HCT116 (cell line): Measurements from ENCODE around the gene ACOT12. TPM values are rescaled to one million over a fixed set of nuclear protein-coding genes. Genes with fewer than 3 reads are reported as not detected.

Experiments
- ATAC-seq: fragments of 200-7000 bp; cut with Tn5 transposase; 2 replicates; pipeline ENCODE4 v1.9.1; 2020; ENCODE audit warnings: mild to moderate bottlenecking, moderate library complexity
- BruUV-seq: library from RNA; stranded (reverse); fragments of 400-500 nt; replicated peaks from 2 replicates; lab custom pipeline; 2021; lab: Mats Ljungman, UMichigan
- CTCF ChIA-PET: fragments of 300-600 bp; sonication (Branson Sonifier 250); formaldehyde crosslinking; loops from one replicate; lab custom pipeline; 2021; ENCODE audit warnings: antibody characterized with exemption; lab: Charles Lee
- POLR2A ChIA-PET: fragments of 300-600, 350-600 bp; sonication (Branson Sonifier 250); formaldehyde crosslinking; loops from one replicate; lab custom pipeline; 2021; ENCODE audit warnings: antibody characterized with exemption; lab: Charles Lee
- RAD21 ChIA-PET, 2 experiments: fragments of 300-600 bp; sonication (Branson Sonifier 250); formaldehyde crosslinking; loops; one replicate each; lab custom pipeline; 2023; ENCODE audit warnings: low total read pairs in 2 of 2; ENCODE audit not compliant: uncharacterized antibody in 2 of 2, unreplicated experiment in 2 of 2, low non-redundant PET in 1 of 2; lab: Charles Lee
- DNase-seq: peaks from one replicate; pipeline ENCODE4 v3.0.0-alpha.2; 2010; ENCODE audit warnings: low read depth, low spot score
- H2AFZ ChIP-seq: fragments of 200-600 bp; shearing (Covaris generic), sonication (generic); 2 replicates; pipeline ENCODE4 v1.6.1; 2017; ENCODE audit warnings: low read depth, mixed run types, mixed read lengths, antibody characterized with exemption, low read length; ENCODE audit not compliant: poor library complexity, severe bottlenecking
- H3K27ac ChIP-seq: 2 replicates; pipeline ENCODE4 v1.5.1; 2012; ENCODE audit warnings: low read depth, low read length
- H3K27me3 ChIP-seq: fragments of 200-600 bp; sonication (generic); 2 replicates; pipeline ENCODE4 v1.6.1; 2016; ENCODE audit warnings: mixed run types, low read length, mixed read lengths; ENCODE audit not compliant: insufficient read depth
- H3K36me3 ChIP-seq, 2 experiments: fragments of 200-500 bp in 1 of 2; fragments of 200-600 bp in 1 of 2; sonication (Bioruptor generic) in 1 of 2; sonication (generic) in 1 of 2; 2 replicates each; pipeline versions ENCODE4 v1.5.1 to v1.6.1; 2014 to 2016; ENCODE audit warnings: low read length in 2 of 2, inconsistent platforms in 1 of 2, mixed read lengths in 1 of 2, mixed run types in 1 of 2; ENCODE audit not compliant: insufficient read depth in 2 of 2, control insufficient read depth in 1 of 2
- H3K4me1 ChIP-seq, 2 experiments: fragments of 200-600 bp in 1 of 2; sonication (generic) in 1 of 2; 2 replicates each; pipeline versions ENCODE4 v1.5.1 to v1.6.1; 2012 to 2017; ENCODE audit warnings: low read length in 2 of 2, inconsistent platforms in 1 of 2, mild to moderate bottlenecking in 1 of 2, mixed read lengths in 1 of 2, mixed run types in 1 of 2, moderate library complexity in 1 of 2; ENCODE audit not compliant: insufficient read depth in 2 of 2, control insufficient read depth in 1 of 2
- H3K4me2 ChIP-seq: fragments of 200-600 bp; sonication (generic); 2 replicates; pipeline ENCODE4 v1.6.1; 2017; ENCODE audit warnings: mixed run types, low read length, mixed read lengths
- H3K4me3 ChIP-seq, 2 experiments: fragments of 200-600 bp in 1 of 2; sonication (generic) in 1 of 2; replicated peaks in 1 of 2; 2 replicates each; pipeline ENCODE4 v1.5.1; 2011 to 2016; ENCODE audit warnings: low read length in 2 of 2, control low read depth in 1 of 2, low read depth in 1 of 2, mild to moderate bottlenecking in 1 of 2, mixed read lengths in 1 of 2, mixed run types in 1 of 2
- H3K79me2 ChIP-seq: fragments of 200-600 bp; sonication (generic); 2 replicates; pipeline ENCODE4 v1.6.1; 2017; ENCODE audit warnings: mild to moderate bottlenecking, mixed run types, low read length, moderate library complexity, mixed read lengths; ENCODE audit not compliant: insufficient read depth
- H3K9ac ChIP-seq: fragments of 200-600 bp; sonication (generic); 2 replicates; pipeline ENCODE4 v1.6.1; 2016; ENCODE audit warnings: low read length, mixed read lengths
- H3K9me2 ChIP-seq: fragments of 200-600 bp; sonication (generic), shearing (Covaris generic); 2 replicates; pipeline ENCODE4 v1.6.1; 2017; ENCODE audit warnings: mixed run types, mild to moderate bottlenecking, moderate library complexity; ENCODE audit not compliant: insufficient read depth
- H3K9me3 ChIP-seq, 2 experiments: fragments of 200-500 bp in 1 of 2; fragments of 200-600 bp in 1 of 2; sonication (Bioruptor generic) in 1 of 2; sonication (generic) in 1 of 2; 2 replicates each; pipeline ENCODE4 v1.6.1; 2014 to 2017; ENCODE audit warnings: low read length in 2 of 2, mixed read lengths in 2 of 2, inconsistent platforms in 1 of 2, low read depth in 1 of 2, mild to moderate bottlenecking in 1 of 2, mixed run types in 1 of 2, moderate library complexity in 1 of 2; ENCODE audit not compliant: control insufficient read depth in 1 of 2, insufficient read depth in 1 of 2
- H4K20me1 ChIP-seq: fragments of 200-600 bp; sonication (generic), shearing (Covaris generic); 2 replicates; pipeline ENCODE4 v1.6.1; 2017; ENCODE audit warnings: mixed run types, mild to moderate bottlenecking, moderate library complexity; ENCODE audit not compliant: insufficient read depth
- RAD21 ChIP-seq: IDR thresholded peaks from 2 replicates; pipeline ENCODE4 v1.6.1; 2012; ENCODE audit warnings: low read depth, mild to moderate bottlenecking
- REST ChIP-seq: IDR thresholded peaks from 2 replicates; pipeline ENCODE4 v1.6.1; 2012; ENCODE audit warnings: low read depth
- SIN3A ChIP-seq: IDR thresholded peaks from 2 replicates; pipeline ENCODE4 v1.6.1; 2012; ENCODE audit warnings: low read depth
- intact Hi-C: fragments of 100-400 bp; cut with micrococcal nuclease; formaldehyde crosslinking; loops from 2 replicates; pipeline ENCODE4 v1.10.0; 2022
- total RNA-seq: library from RNA; stranded (reverse); gene quantifications from one replicate; pipeline ENCODE4 v1.2.1, GENCODE V29; 2021; ENCODE audit not compliant: unreplicated experiment
- TF ChIP-seq, protein P1 (sequence below), 3 experiments: fragments of 200-600 bp in 1 of 3; sonication (generic) in 1 of 3; IDR thresholded peaks in 2 of 3; conservative IDR thresholded peaks in 1 of 3; 2 replicates each; pipeline ENCODE4 v1.5.1; 2012 to 2017; ENCODE audit warnings: low read depth in 2 of 3, low read length in 2 of 3, antibody characterized with exemption in 1 of 3, borderline replicate concordance in 1 of 3, control low read depth in 1 of 3, mild to moderate bottlenecking in 1 of 3, mixed read lengths in 1 of 3, mixed run types in 1 of 3, moderate library complexity in 1 of 3; ENCODE audit not compliant: insufficient read depth in 1 of 3

The ACOT12 gene
- total RNA-seq, 1 experiment from 2014 or later: not detected

DNA sequence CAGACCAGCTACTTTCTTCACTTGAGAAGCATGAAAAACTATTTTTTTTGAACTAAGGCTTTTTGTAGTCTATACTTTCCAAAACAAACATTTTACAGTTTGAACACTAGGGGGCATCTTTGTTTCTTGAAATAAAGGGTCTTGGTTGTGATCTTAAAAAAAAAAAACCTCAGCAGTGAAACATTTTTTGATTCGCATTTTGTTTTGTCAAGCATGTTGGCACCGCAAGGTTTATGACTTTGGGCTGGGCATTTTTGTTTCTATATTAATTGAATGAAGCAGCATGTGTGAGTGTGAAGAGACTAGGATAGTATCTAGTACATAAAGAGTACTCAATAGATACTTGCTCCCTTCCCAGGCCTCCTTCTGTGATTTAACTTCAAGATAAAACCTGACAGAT, 31.6 kb upstream of the ACOT12 start:
- Histone ChIP-seq H3K9me3 (no peaks in the 10 kb centered on the region), H2AFZ (peak overlapping the region; percentile 95), H3K36me3 (no peaks in the 10 kb centered on the region), H3K9ac (no peak overlapping the region), H3K4me1 (peaks cover 0 to 3% of the 10 kb centered on the region in 2 experiments; a peak in 2 of 4 replicates), H3K4me2 (no peak overlapping the region), H3K9me2 (no peaks in the 10 kb centered on the region), H3K27me3 (no peaks in the 10 kb centered on the region), H4K20me1 (no peaks in the 10 kb centered on the region), H3K27ac (no peak overlapping the region), H3K79me2 (no peaks in the 10 kb centered on the region), H3K4me3 (no peak overlapping the region)
- ATAC-seq: peak; percentile 67; the same call in 1 of the 2 replicates
- BruUV-seq: no TSS peak
- TF ChIP-seq RAD21 (peak; percentile 61), SIN3A (no peak), REST (no peak)
- TF ChIP-seq, protein P1, sequence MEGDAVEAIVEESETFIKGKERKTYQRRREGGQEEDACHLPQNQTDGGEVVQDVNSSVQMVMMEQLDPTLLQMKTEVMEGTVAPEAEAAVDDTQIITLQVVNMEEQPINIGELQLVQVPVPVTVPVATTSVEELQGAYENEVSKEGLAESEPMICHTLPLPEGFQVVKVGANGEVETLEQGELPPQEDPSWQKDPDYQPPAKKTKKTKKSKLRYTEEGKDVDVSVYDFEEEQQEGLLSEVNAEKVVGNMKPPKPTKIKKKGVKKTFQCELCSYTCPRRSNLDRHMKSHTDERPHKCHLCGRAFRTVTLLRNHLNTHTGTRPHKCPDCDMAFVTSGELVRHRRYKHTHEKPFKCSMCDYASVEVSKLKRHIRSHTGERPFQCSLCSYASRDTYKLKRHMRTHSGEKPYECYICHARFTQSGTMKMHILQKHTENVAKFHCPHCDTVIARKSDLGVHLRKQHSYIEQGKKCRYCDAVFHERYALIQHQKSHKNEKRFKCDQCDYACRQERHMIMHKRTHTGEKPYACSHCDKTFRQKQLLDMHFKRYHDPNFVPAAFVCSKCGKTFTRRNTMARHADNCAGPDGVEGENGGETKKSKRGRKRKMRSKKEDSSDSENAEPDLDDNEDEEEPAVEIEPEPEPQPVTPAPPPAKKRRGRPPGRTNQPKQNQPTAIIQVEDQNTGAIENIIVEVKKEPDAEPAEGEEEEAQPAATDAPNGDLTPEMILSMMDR (IDR thresholded peaks at IDR 0.05 in 2 of 3, conservative IDR thresholded peaks at IDR 0.05 in 1 of 3; ENCODE audit: borderline replicate concordance in 1 of 3, insufficient read depth in 1 of 3, low read depth in 2 of 3, low read length in 2 of 3): peak; percentile 39 to 64 (median 54); a peak in 4 of 6 replicates
- peak; percentile 28 for DNase-seq
- POLR2A ChIA-PET: no interaction called here
- intact Hi-C loops: loop anchor here (1.0 to 5.0 kb wide), 4 partner anchors 322 to 799 kb away; no protein-coding TSS in a partner anchor
- RAD21 ChIA-PET: interaction anchor here in 1 of 2 experiments (0.6 kb wide), 1 partner anchor 11 kb away, joined by 5 read pairs; no protein-coding TSS in a partner anchor
- CTCF ChIA-PET: interaction anchor here (0.7 to 2.3 kb wide), 10 partner anchors 13 to 800 kb away, joined by 3 to 32 read pairs (median 4); partner anchors contain the start of gene SSBP2
